Measurements from ENCODE around the gene ARHGAP8.

ARHGAP8 gene

GRCh38 chr22:44752285-44753188 lies at the start of gene ARHGAP8:
Gene ARHGAP8 (plus strand): TSS chr22:44752575. CDS start chr22:44786528, 33,953 bp downstream.
- no peak for DNase-seq

- DNase-seq, result no peak
Observed at GRCh38 chr22:44703255-44703870, 49.0 kb upstream of the ARHGAP8 start.

- DNase-seq, result no peak
Observed at GRCh38 chr22:44704159-44705021, 48.0 kb upstream of the ARHGAP8 start.

GRCh38 chr22:44705022-44705297 lies 47.4 kb upstream of the ARHGAP8 start:
- DNase-seq, result no peak

GRCh38 chr22:44706488-44706887 lies 45.9 kb upstream of the ARHGAP8 start:
- DNase-seq, result no peak

GRCh38 chr22:44707178-44707577 lies 45.2 kb upstream of the ARHGAP8 start:
- DNase-seq, result no peak

- no peak for DNase-seq
Observed at GRCh38 chr22:44707752-44708151, 44.6 kb upstream of the ARHGAP8 start.

- peak; percentile 4 for DNase-seq
Observed at GRCh38 chr22:44709881-44710392, 42.4 kb upstream of the ARHGAP8 start.

GRCh38 chr22:44710474-44711240 lies 41.7 kb upstream of the ARHGAP8 start:
- DNase-seq, result peak; percentile 18

- no peak for DNase-seq
Observed at GRCh38 chr22:44711241-44711560, 41.2 kb upstream of the ARHGAP8 start.

GRCh38 chr22:44711690-44712555 lies 40.5 kb upstream of the ARHGAP8 start:
- no peak for DNase-seq

- DNase-seq, result no peak
Observed at GRCh38 chr22:44712962-44713361, 39.4 kb upstream of the ARHGAP8 start.

- no peak for DNase-seq
Observed at GRCh38 chr22:44714703-44715350, 37.5 kb upstream of the ARHGAP8 start.

GRCh38 chr22:44718418-44718817 lies 34.0 kb upstream of the ARHGAP8 start:
- DNase-seq, result no peak

GRCh38 chr22:44719586-44720368 lies 32.6 kb upstream of the ARHGAP8 start:
- no peak for DNase-seq

- no peak for DNase-seq
Observed at GRCh38 chr22:44721213-44721612, 31.2 kb upstream of the ARHGAP8 start.

GRCh38 chr22:44722611-44723010 lies 29.8 kb upstream of the ARHGAP8 start:
- no peak for DNase-seq

- DNase-seq, result no peak
Observed at GRCh38 chr22:44723801-44724200, 28.6 kb upstream of the ARHGAP8 start.

- DNase-seq, result no peak
Observed at GRCh38 chr22:44724416-44724815, 28.0 kb upstream of the ARHGAP8 start.

- DNase-seq, result no peak
Observed at GRCh38 chr22:44724859-44725258, 27.5 kb upstream of the ARHGAP8 start.

Data from activated effector memory CD4-positive, alpha-beta T cell treated with Interleukin-2 at 50 U/mL for 16 hours (primary cell).